ENCODE data around the gene FBXL2.
"Not testable (repeated sequence)": the region's sequence is repeated elsewhere in the genome, so short reads cannot be mapped to it uniquely, and the experiment has no call there.

The FBXL2 gene

DNA sequence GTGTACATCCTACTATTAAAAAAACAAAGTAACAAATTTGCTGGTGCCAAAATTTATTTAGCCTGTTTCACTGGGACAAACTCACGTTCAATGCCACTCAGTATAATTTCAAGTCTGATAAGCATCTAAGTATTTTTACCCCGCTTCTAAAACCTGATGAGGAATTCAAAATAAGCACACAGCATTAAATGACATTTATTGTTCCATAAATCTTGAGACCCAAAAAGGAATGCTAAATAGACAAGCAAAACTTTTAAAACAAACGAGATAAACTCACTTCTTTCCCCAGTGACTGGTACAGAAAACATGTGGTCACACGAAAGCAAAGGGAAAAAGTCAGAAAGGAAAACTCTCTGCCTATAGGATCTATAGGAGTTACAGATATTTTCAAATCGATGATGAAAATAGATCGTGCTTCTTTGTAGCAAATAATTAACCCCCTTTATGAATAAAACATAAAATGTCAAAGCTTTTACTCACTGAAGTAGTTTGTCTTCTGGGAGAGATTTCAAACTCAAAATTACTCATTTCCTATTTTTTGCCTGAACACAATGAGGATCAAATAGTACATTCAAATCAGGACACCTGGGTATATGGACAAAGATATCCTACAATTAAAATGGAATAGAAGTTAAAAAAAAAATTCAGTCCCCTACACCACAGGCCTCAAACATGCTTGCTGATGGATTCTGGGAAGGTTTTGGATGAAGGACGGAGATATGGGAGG is 111.3 kb downstream of the FBXL2 start:
- DNase-seq = no peak

DNA sequence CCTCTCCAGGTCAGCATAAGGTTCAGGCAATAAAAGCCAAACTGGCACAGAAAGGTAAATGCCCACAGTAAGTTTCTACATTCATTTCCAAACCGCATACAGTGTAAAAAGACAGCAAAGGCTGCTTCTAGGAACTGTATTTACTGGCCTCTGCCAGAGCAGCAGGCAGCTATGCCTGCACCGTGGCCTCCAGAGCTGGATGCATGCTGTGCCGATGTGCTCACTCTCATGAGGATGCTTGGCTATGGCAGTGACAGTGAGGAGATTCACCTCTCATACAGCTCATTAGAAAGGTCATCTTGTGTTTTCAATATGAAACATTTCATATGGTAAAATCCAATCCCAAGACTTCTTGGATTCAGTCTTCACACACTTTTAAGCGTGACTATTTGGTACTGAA is 112.7 kb downstream of the FBXL2 start:
- DNase-seq = no peak

DNA sequence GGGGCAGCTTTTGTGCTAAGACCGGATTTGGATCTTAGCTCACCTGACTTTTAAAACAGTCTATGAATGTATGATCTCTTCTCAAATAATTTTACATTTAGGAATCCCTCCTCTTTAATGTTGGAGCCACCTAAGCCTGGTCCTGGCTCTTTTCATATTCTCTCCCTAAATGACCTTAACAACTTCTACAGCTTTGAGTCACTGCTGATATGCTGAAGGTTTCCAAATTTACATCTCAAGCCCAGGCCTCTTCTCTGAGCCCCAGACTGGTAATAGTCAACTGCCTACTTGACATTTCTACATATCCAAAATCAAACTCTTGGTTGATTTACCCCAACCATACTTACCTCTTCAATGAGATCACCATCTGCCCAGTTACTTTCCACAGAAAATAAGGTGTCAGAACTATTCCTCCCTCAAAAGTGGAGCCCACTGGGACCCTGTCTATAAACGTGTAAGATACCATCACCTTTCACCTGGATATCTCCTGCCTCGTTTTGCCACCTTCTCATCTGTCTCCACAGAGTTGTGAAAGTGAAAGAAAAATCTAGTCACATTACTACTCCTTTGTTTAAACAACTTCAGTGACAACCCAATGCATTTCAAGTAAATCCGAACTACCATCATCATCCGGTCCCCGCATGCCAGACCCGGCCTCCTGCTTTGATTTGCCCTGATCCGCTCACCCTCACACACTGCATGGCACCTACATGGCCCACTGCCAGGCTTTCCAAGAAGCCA is 114.2 kb downstream of the FBXL2 start:
- no peak for DNase-seq

DNA sequence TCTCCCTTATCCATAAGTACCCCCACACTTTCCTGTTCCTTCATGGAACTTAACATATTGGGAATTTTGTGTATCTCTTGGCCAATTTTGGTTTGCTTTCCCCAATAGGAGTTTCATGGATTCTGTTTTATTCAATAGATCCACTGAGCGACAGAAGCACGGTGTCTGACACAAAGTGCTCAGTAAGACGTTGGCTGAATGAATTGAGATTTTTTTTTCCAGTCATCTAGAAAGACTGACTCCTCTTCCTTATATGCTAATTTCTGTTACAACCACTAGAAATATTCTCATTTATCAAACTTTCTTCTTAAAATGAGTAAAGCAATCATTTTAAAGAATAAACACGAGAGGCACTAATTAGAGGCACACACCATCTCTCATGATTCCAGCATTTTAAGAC is 114.9 kb downstream of the FBXL2 start:
- DNase-seq = no peak

DNA sequence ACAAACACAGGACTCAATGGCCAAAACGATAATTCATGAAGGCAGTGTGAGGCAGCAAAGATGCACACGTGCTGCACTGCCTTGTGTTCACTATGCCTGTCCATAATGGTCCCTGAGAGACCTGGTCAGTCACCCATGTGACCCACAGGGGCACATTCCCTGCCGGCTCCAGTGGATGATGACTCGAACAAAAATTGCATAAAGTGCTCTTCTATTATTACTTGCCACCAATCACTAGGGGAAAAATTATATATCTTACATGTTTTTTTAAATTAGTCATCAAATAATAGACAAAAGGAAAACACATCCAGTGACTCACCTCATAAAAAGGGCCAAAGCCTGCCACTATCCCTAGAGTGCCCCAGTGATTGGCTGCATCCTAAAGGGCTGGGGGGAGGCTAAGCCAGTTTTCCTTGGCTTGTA is 115.5 kb downstream of the FBXL2 start:
- no peak for DNase-seq

DNA sequence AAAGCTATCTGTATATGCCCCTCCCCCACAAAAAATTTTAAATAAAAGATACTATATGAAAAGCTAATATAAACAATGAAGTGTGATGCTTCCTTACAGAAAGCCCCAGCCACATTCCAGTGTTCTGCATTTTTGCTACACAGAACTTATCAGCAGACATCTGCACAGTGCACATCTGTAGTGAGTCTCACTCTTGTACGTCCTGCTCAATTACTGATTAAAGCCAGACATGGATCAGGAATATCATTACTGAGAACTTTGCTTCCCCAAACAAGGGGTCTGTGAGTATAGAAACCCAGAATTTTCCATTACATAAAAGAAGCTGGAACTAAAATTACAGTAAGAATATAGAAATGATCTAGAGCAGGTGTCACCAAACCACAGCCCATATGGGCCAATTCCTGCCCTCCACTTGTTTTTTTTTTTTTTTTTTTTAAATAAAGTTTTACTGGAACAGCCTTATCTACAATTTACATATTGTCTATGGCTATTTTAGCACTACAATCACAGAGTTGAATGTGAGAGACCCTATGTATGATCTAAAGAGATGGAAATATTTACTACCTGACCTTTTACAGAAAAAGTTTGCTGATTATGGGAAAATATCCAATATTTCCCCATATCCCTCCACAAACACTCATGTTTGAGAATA is 117.3 kb downstream of the FBXL2 start:
- DNase-seq = no peak

DNA sequence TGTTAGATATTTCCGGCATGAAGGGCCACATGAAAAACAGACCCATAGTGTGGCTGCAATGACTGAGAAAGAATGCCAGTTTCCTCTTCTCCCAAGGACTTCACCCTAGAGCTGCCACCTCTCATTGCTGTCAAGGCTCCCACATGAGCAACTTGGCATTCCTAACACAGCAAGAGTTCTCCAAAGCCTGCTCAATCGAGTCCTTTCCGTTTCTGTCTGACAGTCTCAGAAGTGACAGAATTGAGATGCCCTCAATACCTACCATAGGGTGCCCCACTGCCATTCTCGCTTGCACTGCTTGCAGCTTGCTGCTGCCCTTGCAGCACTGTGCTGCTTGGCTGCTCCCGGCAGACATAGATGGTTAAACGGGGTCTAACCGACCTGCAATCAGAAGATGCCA is 118.7 kb downstream of the FBXL2 start:
- DNase-seq = no peak

DNA sequence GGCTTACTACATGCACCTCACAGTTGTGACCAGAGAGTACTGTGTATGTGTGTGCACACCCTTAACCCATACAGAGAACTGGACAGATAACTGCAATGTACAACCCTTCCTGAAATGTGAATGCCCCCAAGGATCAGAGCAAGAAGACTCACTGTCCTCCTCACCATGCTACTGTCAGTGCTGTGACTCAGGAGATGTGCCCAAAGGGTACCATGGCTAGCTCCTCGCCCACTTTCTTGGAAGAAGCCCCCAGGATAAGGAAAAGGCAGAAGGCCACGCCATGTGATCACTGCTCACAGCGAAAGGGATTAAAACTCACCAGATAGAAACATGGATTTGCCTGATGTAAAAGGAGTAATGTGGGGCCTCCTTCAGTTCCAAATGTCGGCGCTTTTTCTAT is 121.2 kb downstream of the FBXL2 start:
- DNase-seq = no peak

DNA sequence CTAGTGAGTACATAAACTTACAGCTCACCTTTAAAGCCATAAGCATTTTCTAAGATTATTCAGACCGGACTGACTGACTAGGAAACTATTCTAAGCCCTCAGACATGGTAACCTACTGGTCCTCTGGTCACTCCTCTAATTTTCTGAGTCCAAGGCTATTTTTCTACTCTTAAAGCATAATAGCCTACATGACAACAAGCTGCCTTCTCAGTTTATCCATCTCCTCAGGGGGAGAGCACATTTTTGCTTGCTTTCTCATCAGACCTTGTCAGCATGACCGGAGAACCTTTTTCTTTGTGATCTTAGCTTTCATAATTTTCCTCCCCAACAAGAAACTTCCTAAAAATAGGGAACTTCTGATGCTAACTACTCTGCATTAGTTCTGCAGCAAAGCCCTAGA is 124.5 kb downstream of the FBXL2 start:
- no peak for DNase-seq

DNA sequence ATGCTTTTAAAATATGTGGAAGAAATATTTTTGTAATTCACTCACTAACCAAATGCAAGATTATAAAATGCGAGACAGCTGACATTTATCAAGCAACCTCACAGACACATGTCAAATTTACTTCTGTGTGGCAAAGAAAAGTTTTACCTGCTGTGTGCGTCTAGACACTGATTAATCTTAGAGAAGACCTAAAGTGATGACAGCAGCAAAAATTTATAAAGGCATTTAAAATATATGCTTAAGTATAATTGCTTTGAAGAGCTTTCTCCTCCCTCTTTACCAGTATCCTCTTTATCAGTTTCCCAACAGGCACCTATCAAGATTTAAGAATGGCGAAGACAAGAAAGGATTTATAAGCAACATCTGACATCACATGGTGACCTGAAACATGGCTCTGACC is 125.7 kb downstream of the FBXL2 start:
- DNase-seq = no peak

DNA sequence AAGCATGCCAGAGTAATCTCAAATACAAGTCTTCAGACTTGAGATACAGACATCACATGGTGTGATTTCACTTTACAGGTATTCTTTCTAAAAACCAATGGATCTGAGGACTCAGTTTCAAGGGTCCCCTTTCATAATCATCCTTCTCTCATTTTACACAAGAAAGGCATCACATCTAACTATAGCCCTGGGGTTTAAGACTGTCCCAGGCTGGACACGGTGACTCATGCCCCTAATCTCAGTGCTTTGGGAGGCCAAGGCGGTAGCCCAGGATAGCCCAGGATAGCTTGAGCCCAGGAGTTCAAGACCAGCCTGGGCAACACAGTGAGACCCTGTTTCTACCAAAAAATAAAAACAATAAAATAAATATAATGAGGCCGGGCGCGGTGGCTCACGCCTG is 126.5 kb downstream of the FBXL2 start:
- DNase-seq = no peak

DNA sequence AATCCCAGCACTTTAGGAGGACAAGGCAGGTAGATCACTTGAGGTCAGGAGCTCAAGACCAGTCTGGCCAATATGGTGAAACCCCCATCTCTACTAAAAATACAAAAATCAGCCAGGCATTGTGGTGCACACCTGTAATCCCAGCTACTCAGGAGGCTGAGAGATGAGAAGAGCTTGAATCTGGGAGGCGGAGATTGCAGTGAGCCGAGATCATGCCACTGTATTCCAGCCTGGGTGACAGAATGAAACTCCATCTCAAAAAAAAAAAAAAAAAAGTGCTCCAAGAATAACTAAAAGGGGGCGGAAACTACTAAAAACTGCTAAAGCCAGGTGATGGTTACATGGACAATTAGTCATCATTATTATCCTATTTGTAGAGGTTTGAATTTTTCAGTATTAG is 133.6 kb downstream of the FBXL2 start:
- not testable (repeated sequence) for DNase-seq

DNA sequence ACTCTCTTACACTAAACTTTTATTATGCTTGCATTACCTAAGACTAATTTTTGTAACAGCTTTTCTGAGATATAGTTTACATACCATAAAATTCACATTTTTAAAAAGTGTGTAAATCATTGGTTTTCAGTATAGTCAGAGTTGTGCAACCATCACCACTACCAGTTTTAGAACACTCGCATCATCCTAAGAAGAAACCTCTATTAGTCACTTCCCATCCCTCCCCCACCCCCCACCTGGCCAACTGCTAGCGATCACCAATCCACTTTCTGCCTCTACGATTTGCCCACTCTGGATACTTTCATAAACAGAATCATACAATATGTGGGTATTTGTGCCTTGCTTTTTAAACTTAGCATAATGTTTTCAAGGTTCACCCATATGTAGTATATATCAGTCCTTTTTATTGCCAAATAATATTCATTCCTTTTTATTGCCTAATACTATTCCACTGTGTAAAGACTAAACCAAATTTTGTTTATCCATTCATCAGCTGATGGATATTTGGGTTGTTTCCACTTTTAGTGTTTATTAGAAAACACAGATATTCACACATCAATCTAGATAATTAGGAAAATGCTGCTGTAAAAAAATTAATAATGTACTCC is 139.9 kb downstream of the FBXL2 start:
- no peak for DNase-seq

DNA sequence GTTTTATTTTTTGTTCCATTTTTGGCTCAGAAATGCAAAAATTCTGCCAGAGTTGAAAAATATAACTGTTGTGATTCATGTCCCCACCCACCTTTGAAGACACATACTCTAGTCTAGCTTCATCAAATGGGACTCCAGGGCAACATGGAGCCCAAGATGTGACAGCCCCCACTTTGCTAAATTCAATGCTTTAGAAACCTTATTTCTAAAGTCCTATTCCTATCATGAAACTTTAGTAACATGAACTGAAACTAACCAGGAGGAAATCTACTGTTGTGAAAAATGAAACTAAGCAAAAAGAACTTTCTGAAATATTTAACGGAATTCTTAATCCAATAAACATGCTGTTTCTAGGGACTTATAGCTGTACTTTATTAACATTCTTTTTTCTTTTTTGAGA is 142.7 kb downstream of the FBXL2 start:
- no peak for DNase-seq

DNA sequence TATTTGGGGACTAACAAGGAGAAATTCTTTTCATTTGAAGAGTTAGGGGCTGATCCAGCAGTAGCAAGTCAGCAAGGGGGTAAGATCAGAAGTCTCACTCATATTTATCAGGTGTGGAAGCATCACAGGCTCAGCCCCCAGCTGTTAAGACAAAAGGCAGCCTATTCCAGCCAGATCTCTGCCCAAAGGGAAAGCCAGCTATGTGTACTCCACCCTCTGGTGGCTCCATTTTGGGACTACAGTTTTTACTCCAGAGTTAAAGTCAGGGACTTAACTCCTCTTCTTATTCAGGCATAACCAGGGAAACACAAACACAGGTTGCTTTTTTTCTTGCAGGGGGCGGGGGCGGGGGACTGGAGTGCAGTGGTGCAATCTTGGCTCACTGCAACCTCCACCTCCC is 143.7 kb downstream of the FBXL2 start:
- DNase-seq = no peak

DNA sequence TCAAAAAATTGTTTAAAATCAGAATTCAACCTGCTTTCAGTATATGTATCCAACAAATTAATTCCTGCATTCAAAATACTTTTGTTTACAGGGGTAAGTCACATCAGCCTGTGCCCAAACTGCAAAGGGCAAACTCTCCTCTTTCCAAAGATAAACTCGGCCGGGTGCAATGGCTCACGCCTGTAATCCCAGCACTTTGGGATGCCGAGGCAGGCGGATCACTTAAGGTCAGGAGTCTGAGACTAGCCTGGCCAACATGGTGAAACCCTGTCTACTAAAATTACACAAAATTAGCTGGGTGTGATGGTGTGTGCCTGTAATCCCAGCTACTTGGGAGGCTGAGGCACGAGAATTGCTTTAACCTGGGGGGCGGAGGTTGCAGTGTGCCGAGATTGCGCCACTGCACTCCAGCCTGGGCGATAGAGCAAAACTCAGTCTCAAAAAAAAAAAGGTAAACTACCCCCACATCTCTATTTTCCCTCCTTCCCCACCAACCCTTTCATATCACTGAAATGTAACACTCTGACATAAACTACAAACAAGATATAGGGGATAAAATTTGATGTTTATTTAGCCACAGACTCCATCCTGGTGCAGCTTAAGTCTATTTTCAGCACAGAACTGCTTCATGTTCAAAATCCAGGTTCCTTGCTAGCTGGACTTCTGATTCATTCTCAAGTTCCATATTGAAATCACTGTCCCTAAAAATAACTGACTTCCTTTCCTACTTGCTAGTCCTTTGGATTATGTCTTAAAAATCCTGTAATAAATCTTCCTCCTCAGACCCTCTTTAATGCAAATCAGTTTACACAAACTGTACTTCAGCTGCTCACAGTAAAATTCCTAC is 147.6 kb downstream of the FBXL2 start:
- no peak for DNase-seq

DNA sequence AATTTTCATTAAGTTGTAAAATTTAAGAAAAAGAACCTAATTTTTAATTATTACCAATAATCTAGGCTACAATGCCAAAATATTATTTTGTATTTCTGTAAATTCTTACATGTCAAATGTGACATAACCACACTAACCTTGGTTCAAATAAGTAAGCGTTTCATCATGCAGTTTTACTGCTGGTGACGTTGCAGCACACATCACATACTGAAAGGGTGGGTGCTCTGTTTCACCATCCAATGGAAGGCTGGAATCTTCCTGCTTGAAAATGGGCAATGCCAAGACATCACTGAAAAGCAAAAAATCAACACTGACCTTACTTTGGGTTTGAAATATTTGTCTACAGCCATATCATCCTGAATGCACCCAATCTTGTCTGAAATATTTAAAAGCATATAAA is 148.2 kb downstream of the FBXL2 start:
- no peak for DNase-seq

DNA sequence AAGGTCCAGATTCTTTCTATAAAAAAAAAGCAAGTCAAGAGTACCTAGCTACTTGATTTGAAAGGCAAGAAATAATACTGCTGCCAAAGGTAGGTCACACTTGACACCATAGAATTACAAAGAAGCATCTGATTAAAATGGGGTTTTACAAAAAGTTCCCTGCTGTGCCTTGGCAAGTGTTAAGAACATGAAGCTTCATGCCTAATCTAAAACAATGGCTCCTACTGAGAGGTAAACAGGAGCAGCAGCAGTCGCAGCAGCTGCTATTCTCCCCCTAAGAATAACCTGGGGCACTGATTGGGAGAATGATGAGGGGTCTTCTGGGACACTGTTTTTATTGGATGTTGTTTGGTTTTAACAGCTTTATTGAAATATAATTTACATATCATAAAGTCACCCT is 148.8 kb downstream of the FBXL2 start:
- no peak for DNase-seq

DNA sequence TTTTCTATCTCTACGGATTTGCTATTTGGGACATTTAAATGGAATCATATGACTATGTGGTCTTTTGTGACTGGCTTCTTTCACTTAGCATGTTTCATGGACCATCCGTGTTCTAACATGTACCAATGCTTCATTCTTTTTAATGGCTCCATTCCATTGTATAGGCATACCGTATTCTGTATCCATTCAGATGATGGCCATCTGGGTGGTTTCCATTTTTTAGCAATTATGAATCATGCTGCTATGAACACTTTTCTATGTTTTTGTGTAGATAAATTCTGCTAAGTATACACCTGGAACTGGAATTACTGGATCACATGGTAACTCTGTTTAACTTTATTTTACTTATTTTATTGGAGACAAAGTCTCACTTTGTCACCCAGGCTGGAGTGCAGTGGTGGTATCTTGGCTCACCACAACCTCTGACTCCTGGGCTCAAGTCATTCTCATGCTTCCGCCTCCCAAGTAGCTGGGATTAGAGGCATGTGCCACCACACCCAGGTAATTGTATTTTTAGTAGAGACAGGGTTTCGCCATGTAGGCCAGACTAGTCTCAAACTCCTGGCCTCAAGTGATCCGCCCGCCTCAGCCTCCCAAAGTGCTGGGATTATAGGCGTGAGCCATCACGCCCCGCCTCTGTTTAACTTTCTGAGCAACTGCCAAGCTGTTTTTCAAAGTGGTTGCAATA is 149.5 kb downstream of the FBXL2 start:
- no peak for DNase-seq

DNA sequence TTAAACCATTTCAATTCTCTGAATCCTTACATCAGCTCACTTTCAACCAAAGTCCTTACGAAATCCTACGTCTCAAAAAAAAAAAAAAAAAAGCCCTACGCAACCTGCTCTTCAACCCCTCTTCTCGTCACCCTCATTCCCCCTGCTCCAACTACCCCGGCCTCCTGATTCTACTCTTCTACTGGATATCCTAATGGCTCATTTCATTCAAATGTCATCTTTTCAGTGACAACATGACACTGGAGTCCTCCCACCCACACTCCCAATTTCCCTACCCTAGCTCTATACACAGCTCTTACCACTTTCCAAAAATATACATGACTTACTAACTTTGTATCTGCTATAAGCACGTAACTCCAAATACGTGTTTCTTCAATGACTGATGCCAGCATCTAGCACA is 151.5 kb downstream of the FBXL2 start:
- no peak for DNase-seq

DNA sequence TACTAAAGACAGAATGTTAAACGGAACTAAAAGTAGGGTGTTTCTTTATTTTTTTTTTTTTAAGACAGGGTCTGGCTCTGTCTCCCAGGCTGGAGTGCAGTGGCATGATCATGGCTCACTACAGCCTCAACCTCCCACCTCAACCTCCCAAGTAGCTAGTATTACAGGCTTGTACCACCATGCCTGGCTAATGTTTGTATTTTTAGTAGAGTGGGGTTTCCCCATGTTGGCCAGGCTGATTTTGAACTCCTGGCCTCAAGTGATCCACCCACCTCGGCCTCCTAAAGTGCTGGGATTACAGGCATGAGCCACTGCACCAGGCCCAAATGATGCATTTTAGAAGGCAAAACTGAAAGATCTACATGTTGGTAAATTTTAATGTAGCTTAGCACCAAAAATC is 152.1 kb downstream of the FBXL2 start:
- DNase-seq = not testable (repeated sequence)

DNA sequence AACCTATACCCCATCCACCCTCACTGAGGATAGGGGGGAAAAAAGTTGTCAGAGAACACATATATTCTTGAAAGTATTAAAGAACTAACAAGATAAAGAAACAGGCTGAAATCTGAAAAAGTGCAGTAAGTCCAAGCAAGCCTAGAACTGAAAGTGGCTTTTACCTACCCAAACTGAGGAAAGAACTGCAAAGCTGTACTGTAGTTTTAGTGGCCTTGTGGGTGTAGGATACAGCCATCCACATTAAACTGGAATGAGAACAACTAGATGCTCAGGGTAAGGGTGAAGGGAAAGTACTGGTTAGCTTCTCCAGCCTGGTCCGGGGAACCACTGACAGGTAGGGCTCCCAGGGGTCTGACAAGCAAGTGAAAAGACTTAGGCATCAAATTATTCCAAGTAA is 152.8 kb downstream of the FBXL2 start:
- no peak for DNase-seq
